ENCODE data around the gene PPARD. TPM values are rescaled to one million over a fixed set of nuclear protein-coding genes. Genes with fewer than 3 reads are reported as not detected.

Gene PPARD
- total and polyA plus RNA-seq, 2 of the 13 experiments (the other 11 are each of a cell fraction or from before 2014, with no cell fraction given): 6.1 to 13.3 TPM

DNA sequence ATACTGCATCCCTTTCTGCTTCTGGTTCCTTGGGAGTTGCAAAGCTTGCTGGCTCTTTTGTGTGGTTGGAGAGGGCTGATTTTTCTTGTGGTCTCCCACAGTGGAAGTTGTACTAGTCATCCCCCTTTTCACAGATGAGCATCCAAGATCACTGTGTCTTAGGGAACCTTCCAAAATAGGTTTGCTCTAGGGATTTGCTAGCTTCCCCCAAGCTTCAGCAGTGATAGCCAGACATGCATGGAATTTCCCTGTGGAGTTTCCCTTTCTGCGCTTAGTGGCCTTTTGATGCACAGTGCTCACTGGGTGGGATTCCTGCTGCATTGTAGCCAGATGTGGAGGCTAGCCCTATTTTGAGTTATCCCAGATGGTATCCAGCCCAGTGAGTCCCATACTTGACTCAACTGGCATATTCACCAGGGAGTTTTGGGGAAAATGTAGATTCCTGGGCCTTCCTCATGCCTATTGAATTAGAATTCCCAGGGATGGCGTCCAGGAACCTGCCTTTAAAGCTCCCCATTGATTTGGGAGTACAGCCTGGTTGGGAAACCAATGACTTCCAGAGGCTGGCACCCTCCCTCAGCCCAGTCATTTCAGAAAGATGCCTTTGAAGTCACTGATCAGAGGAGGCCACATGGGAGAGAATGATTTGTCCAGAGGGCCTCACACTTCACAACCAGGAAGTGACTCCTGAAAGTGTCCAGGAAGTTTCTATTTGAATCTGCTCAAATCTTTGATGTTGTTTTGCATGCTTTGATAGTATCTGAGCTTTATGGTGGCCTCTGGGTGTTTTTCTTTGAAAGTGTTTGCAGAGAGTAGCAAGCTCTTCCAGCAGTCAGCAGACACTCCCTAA is 25.9 kb downstream of the PPARD start (continued):
- TF ChIP-seq, protein P1, sequence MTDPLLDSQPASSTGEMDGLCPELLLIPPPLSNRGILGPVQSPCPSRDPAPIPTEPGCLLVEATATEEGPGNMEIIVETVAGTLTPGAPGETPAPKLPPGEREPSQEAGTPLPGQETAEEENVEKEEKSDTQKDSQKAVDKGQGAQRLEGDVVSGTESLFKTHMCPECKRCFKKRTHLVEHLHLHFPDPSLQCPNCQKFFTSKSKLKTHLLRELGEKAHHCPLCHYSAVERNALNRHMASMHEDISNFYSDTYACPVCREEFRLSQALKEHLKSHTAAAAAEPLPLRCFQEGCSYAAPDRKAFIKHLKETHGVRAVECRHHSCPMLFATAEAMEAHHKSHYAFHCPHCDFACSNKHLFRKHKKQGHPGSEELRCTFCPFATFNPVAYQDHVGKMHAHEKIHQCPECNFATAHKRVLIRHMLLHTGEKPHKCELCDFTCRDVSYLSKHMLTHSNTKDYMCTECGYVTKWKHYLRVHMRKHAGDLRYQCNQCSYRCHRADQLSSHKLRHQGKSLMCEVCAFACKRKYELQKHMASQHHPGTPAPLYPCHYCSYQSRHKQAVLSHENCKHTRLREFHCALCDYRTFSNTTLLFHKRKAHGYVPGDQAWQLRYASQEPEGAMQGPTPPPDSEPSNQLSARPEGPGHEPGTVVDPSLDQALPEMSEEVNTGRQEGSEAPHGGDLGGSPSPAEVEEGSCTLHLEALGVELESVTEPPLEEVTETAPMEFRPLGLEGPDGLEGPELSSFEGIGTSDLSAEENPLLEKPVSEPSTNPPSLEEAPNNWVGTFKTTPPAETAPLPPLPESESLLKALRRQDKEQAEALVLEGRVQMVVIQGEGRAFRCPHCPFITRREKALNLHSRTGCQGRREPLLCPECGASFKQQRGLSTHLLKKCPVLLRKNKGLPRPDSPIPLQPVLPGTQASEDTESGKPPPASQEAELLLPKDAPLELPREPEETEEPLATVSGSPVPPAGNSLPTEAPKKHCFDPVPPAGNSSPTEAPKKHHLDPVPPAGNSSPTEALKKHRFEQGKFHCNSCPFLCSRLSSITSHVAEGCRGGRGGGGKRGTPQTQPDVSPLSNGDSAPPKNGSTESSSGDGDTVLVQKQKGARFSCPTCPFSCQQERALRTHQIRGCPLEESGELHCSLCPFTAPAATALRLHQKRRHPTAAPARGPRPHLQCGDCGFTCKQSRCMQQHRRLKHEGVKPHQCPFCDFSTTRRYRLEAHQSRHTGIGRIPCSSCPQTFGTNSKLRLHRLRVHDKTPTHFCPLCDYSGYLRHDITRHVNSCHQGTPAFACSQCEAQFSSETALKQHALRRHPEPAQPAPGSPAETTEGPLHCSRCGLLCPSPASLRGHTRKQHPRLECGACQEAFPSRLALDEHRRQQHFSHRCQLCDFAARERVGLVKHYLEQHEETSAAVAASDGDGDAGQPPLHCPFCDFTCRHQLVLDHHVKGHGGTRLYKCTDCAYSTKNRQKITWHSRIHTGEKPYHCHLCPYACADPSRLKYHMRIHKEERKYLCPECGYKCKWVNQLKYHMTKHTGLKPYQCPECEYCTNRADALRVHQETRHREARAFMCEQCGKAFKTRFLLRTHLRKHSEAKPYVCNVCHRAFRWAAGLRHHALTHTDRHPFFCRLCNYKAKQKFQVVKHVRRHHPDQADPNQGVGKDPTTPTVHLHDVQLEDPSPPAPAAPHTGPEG (CRISPR knock-in tag; IDR thresholded peaks at IDR 0.05): no peak
- TF ChIP-seq STAT5B (CRISPR knock-in tag; IDR thresholded peaks at IDR 0.05): no peak
- TF ChIP-seq, protein P2, sequence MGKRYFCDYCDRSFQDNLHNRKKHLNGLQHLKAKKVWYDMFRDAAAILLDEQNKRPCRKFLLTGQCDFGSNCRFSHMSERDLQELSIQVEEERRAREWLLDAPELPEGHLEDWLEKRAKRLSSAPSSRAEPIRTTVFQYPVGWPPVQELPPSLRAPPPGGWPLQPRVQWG (CRISPR knock-in tag; IDR thresholded peaks at IDR 0.05; ENCODE audit: borderline replicate concordance, low read depth): no peak
- TF ChIP-seq RARA (CRISPR knock-in tag; IDR thresholded peaks at IDR 0.05): peak; percentile 80
- TF ChIP-seq ZNF556 (CRISPR knock-in tag; IDR thresholded peaks at IDR 0.05; ENCODE audit: borderline replicate concordance): 0 out of 2 replicates have a peak, but pooled peaks have one; percentile 4
- no peak for TF ChIP-seq SALL2 (CRISPR knock-in tag; IDR thresholded peaks at IDR 0.05)
- TF ChIP-seq ZFP36 (IDR thresholded peaks at IDR 0.05; ENCODE audit: borderline replicate concordance, low read depth, low read length, partially characterized antibody): no peak
- TF ChIP-seq, protein P3, sequence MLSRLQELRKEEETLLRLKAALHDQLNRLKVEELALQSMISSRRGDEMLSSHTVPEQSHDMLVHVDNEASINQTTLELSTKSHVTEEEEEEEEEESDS (CRISPR knock-in tag; IDR thresholded peaks at IDR 0.05; ENCODE audit: borderline replicate concordance): no peak
- no peak for TF ChIP-seq ARHGAP35 (CRISPR knock-in tag; IDR thresholded peaks at IDR 0.05; ENCODE audit: borderline replicate concordance)
- no peak for TF ChIP-seq ZNF629 (CRISPR knock-in tag; conservative IDR thresholded peaks at IDR 0.05)
- TF ChIP-seq, protein P4, sequence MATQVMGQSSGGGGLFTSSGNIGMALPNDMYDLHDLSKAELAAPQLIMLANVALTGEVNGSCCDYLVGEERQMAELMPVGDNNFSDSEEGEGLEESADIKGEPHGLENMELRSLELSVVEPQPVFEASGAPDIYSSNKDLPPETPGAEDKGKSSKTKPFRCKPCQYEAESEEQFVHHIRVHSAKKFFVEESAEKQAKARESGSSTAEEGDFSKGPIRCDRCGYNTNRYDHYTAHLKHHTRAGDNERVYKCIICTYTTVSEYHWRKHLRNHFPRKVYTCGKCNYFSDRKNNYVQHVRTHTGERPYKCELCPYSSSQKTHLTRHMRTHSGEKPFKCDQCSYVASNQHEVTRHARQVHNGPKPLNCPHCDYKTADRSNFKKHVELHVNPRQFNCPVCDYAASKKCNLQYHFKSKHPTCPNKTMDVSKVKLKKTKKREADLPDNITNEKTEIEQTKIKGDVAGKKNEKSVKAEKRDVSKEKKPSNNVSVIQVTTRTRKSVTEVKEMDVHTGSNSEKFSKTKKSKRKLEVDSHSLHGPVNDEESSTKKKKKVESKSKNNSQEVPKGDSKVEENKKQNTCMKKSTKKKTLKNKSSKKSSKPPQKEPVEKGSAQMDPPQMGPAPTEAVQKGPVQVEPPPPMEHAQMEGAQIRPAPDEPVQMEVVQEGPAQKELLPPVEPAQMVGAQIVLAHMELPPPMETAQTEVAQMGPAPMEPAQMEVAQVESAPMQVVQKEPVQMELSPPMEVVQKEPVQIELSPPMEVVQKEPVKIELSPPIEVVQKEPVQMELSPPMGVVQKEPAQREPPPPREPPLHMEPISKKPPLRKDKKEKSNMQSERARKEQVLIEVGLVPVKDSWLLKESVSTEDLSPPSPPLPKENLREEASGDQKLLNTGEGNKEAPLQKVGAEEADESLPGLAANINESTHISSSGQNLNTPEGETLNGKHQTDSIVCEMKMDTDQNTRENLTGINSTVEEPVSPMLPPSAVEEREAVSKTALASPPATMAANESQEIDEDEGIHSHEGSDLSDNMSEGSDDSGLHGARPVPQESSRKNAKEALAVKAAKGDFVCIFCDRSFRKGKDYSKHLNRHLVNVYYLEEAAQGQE (IDR thresholded peaks at IDR 0.05; ENCODE audit: borderline replicate concordance in 1 of 2, low read depth in 1 of 2, low read length in 2 of 2): no peak
- TF ChIP-seq SRSF9 (IDR thresholded peaks at IDR 0.05; ENCODE audit: borderline replicate concordance, insufficient read depth, low read depth, low read length, poor library complexity, severe bottlenecking): no peak
- TF ChIP-seq KAT2B (IDR thresholded peaks at IDR 0.05; ENCODE audit: borderline replicate concordance, low read depth, low read length): no peak
- TF ChIP-seq LCORL (IDR thresholded peaks at IDR 0.05): no peak
- 0 out of 2 replicates have a peak, but pooled peaks have one; percentile 14 for TF ChIP-seq LCORL (CRISPR knock-in tag; IDR thresholded peaks at IDR 0.05)
- TF ChIP-seq ZNF430 (CRISPR knock-in tag; IDR thresholded peaks at IDR 0.05): no peak
- no peak for TF ChIP-seq ZNF329 (CRISPR knock-in tag; IDR thresholded peaks at IDR 0.05; ENCODE audit: low read depth)
- TF ChIP-seq YEATS2 (CRISPR knock-in tag; IDR thresholded peaks at IDR 0.05; ENCODE audit: borderline replicate concordance): no peak

Data from HepG2 (cell line).